Putamen (tissue), 1 donor: ENCODE measurements around the gene GPR62.
"Not testable (repeated sequence)": the region's sequence is repeated elsewhere in the genome, so short reads cannot be mapped to it uniquely, and the experiment has no call there.

Source experiments
- DNase-seq: peaks from one replicate; pipeline ENCODE4 v3.0.0-alpha.2; 2016; ENCODE audit warnings: low spot score

GPR62 gene

GRCh38 chr3:51992017-51992682 is 37.0 kb downstream of the GPR62 start:
- no peak for DNase-seq

DNA sequence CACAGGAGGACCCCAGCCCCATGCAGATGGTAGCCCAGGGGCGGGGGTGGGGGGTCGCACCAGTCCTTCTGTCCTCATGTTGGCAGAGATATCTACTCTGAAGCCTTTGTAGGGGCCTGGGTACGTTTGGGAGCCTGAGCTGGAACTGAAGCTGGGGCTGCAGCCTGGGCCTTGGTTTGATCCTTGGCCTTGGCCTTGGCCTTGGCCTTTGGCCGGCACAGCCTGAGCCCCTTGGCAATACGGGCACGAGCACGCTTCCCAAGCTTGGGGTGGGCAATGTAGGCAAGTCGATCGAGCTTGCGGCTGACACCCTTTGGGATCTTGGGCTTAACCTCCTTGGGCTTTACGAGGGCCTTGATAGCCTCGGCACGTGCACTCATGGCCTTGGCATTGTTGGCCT is 38.5 kb downstream of the GPR62 start:
- not testable (repeated sequence) for DNase-seq

- no peak for DNase-seq
These were observed 39.3 kb downstream of the GPR62 start for GRCh38 chr3:51994530-51994929.

DNA sequence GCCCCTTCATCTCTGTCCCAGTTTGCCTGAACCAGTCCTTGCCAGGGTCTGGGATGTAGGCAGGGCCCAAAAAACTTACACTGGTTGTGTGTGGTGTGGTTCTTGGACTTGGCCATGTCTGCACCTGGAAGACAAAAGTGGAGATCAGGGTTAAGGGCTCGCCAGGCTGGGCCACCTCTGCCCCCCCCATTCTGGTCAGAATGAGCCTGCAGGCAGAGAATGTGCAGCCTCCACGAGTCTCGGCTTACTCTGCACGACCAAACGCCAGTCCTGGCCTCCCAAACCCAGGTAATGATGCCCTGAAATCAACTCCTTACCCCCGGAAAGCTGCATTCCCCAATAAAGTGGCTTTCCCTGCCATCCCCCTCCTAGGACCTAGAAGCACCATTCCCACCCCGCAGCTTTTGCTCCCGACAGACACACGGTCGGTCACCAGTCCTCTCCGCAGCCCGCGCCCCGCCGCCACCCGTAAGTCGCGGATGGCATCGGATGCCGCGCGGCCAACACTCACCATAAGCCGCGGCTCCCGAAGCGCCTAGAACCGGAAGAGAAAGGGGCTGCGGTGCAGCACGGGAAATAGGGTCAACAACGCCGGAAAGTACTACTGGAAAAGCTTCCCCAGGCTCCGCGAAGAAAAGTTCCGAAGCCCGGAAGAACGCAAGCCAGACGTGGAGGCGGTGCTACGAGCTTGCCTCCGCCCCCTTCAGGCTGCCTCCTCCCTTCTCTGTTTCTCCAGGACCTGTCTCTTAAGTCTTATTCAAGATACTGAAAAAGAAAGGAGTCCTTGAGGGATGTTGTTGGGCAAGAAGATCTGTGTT is 40.4 kb downstream of the GPR62 start, which contains the start of gene RPL29:
RPL29 (minus strand) TSS at position 550 of the 818 bp plus-strand sequence; CDS start at position 116, 434 bp downstream.
- peak; percentile 94 for DNase-seq

DNA sequence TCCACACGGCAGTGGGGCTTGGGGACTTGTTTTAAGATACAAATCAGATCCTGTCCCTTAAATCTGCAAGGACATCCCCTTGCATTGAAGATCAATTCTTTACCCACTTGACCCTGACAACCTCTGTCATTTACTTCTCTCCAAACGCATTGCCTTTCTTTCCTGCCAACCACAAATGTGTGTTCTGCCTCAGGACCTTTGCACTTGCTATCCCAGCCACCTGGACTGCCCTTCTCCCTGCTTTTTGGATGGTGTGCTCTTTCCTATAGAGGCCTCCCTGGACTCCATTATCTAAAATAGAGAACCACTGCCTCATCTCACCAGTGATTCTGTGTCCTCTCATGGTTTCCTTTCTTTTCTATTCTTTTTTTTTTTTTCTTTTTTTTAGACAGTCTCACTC is 42.0 kb downstream of the GPR62 start:
- no peak for DNase-seq

DNA sequence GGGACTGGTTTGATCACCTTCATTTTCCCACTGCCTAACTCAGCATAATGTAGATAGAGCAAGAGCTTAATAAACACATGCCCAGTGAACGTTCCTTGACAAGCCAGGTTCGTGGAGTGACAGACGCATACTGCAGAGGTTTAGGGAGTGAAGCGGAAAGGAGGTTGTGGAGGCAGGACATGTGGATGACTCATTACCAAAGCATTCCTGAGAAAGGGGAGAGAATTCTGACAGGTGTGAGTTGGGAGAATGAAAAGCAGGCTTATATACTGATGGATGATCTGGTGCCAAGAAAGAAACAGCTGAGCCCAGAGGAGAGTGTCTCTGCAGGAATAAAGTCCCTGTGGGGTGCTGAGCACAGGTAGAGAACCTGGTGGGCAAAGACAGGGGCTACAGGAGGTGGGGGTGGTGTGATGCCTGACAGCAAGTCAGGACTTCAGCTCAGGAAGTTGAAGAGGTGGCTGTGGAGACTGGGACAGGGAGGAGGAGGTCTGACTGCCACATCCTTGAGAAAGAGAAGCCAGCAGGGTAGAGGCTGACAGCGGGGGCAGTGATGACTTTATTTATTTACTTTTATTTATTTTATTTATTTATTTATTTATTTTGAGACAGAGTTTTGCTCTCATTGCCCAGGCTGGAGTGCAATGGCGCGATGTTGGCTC is 42.9 kb downstream of the GPR62 start:
- DNase-seq = peak; percentile 79

DNA sequence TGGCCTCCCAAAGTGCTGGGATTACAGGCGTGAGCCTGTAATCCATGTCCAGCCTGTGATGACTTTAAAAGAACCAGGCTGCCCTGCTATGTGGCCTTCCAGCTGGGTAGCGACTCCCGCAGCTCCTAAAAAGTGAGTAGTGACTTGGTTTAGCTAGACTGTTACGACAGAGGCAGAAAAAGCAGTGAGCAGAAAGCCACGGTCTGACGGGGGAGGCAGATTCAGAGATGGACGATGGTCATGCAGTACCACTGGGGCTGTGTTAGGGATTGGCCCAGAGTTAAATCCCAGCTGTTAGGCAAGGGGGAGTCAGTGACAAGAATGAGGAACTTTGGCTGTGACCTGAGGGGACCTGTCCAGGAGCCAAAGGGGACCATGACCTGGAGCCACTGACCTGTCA is 43.6 kb downstream of the GPR62 start:
- no peak for DNase-seq

GRCh38 chr3:51999846-52000245 is 44.7 kb downstream of the GPR62 start:
- no peak for DNase-seq

GRCh38 chr3:52001443-52001974 is 46.3 kb downstream of the GPR62 start:
- peak; percentile 68 for DNase-seq

GRCh38 chr3:52002748-52003147 is 47.6 kb downstream of the GPR62 start:
- no peak for DNase-seq

GRCh38 chr3:52004163-52004787 is 49.1 kb downstream of the GPR62 start:
- peak; percentile 82 for DNase-seq

GRCh38 chr3:52004906-52005395 is 49.8 kb downstream of the GPR62 start:
- DNase-seq = no peak

DNA sequence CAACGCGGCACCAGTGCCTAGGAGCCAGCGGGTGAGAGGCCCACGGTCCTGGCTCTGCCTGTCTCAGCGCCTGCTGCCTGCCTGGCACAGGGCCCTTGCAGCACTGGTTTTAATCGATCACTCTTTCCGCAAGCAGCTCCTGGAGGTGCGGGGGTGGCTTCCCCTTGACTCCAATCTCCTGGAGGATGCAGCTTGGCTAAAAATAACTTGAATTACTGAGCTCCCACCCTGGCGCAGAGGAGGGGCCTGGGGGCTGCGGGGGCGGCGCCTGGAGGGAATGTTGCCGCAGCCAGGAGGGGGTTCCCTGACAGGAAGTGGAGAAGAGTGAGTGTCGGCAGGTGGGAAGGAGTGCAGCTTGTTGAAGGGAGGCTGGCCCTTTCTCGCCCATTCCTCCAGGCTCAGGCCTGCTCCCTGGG is 50.4 kb downstream of the GPR62 start:
- DNase-seq = peak; percentile 84

DNA sequence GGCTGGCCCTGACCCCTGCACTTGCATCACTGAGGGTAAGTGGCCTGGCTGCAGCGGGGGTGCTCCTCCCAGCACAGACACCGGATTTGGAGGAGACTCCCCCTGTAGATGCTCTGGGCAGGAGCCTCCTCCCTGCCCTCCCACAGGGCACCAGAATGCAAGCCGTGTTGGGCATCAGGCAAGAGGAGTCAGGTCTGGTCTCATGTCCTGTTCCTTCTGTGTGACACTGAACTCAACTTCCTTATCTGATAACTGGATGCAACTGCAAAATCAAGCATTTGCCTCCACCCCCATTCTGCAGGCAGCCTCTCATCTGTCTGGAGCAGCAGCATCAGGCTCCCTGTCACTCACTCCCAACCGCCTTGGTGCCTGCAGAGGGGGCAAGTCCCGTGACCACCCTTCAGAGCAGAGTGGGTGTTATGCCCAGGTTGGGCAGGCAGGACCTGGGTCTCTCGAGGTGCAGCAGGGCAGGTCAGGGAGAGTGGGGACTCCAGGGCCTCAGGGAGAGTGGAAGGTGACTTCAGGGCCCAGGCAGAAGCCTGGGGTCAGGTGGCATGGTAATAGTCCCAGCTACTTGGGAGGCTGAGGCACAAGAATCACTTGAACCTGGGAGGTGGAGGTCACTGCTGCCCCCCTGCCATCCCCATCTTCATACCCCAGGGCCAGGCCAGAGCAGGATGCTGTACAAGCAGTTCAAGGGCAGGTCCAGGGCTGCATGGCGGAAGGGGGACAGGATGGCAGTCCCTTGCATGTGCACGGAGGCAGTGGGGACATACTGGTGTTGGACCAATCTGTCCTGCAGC is 51.0 kb downstream of the GPR62 start:
- peak; percentile 57 for DNase-seq

GRCh38 chr3:52006820-52007133 is 51.6 kb downstream of the GPR62 start:
- no peak for DNase-seq
